ENCODE results near the gene PLA2G2E.
"Not testable (repeated sequence)": the region's sequence is repeated elsewhere in the genome, so short reads cannot be mapped to it uniquely, and the experiment has no call there.

The PLA2G2E gene

GRCh38 chr1:19880841-19881240, 42.6 kb downstream of the PLA2G2E start:
- not testable (repeated sequence) for DNase-seq

GRCh38 chr1:19879661-19880060, 43.8 kb downstream of the PLA2G2E start:
- DNase-seq = no peak

GRCh38 chr1:19879227-19879626, 44.2 kb downstream of the PLA2G2E start:
- DNase-seq = no peak

- no peak for DNase-seq
Observed at GRCh38 chr1:19878637-19878985, 44.8 kb downstream of the PLA2G2E start.

- no peak for DNase-seq
Observed at GRCh38 chr1:19877821-19878636, 45.4 kb downstream of the PLA2G2E start.

GRCh38 chr1:19877181-19877750, 46.2 kb downstream of the PLA2G2E start:
- DNase-seq = no peak

- no peak for DNase-seq
Observed at GRCh38 chr1:19872190-19872589, 51.2 kb downstream of the PLA2G2E start.
